ENCODE measurements around the gene LSM3. TPM values are rescaled to one million over a fixed set of nuclear protein-coding genes. Genes with fewer than 3 reads are reported as not detected.

Gene LSM3
- total RNA-seq, 1 donor from 2014 or later = 10.0 TPM

GRCh38 chr3:14210290-14210688, 31.7 kb downstream of the LSM3 start:
- peak; percentile 15 for DNase-seq (ENCODE audit: extremely low spot score, unreplicated experiment)
- no peak for TF ChIP-seq CTCF (IDR thresholded peaks at IDR 0.05)
- Mint-ChIP-seq H3K4me3 (ENCODE audit: unreplicated experiment) (no peak overlapping the region), H3K36me3 (ENCODE audit: unreplicated experiment) (no peaks in the 10 kb centered on the region), H3K27me3 (ENCODE audit: unreplicated experiment) (no peaks in the 10 kb centered on the region), H3K9me3 (ENCODE audit: unreplicated experiment) (no peaks in the 10 kb centered on the region), H3K4me1 (ENCODE audit: unreplicated experiment) (peaks cover 55% of the 10 kb centered on the region), H3K27ac (ENCODE audit: unreplicated experiment) (peak overlapping the region; percentile 86)

DNA sequence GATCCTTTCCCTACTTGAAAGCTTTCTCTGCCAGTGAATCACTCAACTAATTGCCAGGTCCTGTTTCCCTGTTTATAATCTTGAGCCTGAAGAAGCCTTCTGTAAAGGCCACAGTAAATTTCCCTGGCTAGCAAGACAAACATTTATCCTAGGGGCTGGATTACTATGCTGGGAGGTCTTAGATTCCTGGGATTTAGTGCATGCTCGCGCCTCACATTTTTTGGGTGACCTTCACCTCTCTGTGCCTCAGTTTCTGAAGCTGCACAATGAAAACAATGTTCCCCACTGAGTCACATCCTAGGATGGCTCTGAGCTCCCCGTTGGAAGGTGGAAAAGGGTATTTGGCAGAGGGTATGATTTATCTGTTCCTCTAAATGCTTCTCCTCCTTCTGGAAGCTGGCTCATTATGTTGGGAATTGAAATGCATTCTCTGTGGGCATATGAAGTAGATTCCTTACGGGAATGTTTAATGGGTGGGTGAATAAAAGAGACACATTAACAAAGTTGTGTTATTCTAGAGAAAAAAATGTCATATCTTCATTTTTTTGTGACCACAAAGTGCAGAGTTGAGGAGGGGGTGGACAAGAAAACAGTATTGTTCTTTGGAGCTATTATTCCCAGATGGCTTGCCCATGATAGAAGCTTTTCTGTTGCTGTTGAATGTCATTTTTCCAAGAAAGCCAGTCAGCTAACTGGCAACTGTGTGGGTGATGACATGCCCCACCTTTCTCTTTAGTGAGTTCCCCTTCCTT, 32.4 kb downstream of the LSM3 start:
- peak overlapping the region; percentile 86 for H3K27ac Mint-ChIP-seq (ENCODE audit: unreplicated experiment)

DNA sequence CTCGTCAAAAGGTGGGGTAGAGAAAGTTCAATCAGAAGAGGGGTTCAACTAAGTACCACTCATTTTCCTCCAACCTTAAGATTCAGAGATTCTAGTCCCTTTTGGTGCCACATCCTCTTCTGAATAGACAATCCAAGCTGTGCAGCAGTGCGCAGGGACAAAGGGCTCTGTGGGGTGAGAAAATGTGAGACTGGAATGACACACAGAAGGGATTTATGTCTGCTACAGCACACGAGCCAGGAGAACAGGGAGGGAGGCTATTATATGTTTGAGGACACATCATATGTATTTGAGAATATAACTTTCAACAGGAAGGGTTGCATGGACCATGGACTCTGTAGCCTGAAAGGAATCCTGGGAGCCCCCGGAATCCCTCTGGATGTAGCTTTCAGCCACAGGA, 33.0 kb downstream of the LSM3 start:
- Mint-ChIP-seq H3K27me3 (ENCODE audit: unreplicated experiment) (no peaks in the 10 kb centered on the region), H3K4me1 (ENCODE audit: unreplicated experiment) (peaks cover 55% of the 10 kb centered on the region), H3K36me3 (ENCODE audit: unreplicated experiment) (no peaks in the 10 kb centered on the region), H3K4me3 (ENCODE audit: unreplicated experiment) (no peak overlapping the region), H3K9me3 (ENCODE audit: unreplicated experiment) (no peaks in the 10 kb centered on the region), H3K27ac (ENCODE audit: unreplicated experiment) (peak overlapping the region; percentile 86)
- no peak for DNase-seq (ENCODE audit: extremely low spot score, unreplicated experiment)
- no peak for TF ChIP-seq CTCF (IDR thresholded peaks at IDR 0.05)

More for the DNA sequence above, 32.4 kb downstream of the LSM3 start:
- Mint-ChIP-seq H3K4me3 (ENCODE audit: unreplicated experiment) (no peak overlapping the region), H3K9me3 (ENCODE audit: unreplicated experiment) (no peaks in the 10 kb centered on the region), H3K27me3 (ENCODE audit: unreplicated experiment) (no peaks in the 10 kb centered on the region), H3K4me1 (ENCODE audit: unreplicated experiment) (peaks cover 55% of the 10 kb centered on the region), H3K36me3 (ENCODE audit: unreplicated experiment) (no peaks in the 10 kb centered on the region)
- no peak for DNase-seq (ENCODE audit: extremely low spot score, unreplicated experiment)
- TF ChIP-seq CTCF (IDR thresholded peaks at IDR 0.05) = no peak

DNA sequence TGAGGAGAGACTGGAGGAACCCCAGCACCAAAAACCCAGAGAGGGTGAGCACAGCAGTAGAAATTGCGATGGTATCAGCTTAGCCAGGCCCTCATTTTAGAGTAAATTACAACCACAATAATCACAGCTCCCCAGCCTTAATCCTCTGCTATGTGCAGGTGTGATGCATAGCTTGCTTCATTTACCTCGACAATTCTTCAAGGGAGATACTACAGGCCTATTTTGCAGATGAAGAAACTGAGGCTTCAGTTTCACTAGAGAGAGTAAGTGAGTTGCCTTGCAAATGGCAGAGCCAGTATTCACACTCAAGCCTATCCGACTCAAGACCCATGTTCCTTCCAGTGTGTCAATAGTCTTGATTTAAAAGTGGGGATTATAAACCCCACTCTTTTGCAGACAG, 33.4 kb downstream of the LSM3 start:
- no peak for TF ChIP-seq CTCF (IDR thresholded peaks at IDR 0.05)
- H3K36me3 Mint-ChIP-seq (ENCODE audit: unreplicated experiment) = no peaks in the 10 kb centered on the region
- H3K4me3 Mint-ChIP-seq (ENCODE audit: unreplicated experiment) = no peak overlapping the region
- H3K27ac Mint-ChIP-seq (ENCODE audit: unreplicated experiment) = peak overlapping the region; percentile 86
- H3K9me3 Mint-ChIP-seq (ENCODE audit: unreplicated experiment) = no peaks in the 10 kb centered on the region
- no peak for DNase-seq (ENCODE audit: extremely low spot score, unreplicated experiment)
- peaks cover 55% of the 10 kb centered on the region for H3K4me1 Mint-ChIP-seq (ENCODE audit: unreplicated experiment)
- no peaks in the 10 kb centered on the region for H3K27me3 Mint-ChIP-seq (ENCODE audit: unreplicated experiment)

DNA sequence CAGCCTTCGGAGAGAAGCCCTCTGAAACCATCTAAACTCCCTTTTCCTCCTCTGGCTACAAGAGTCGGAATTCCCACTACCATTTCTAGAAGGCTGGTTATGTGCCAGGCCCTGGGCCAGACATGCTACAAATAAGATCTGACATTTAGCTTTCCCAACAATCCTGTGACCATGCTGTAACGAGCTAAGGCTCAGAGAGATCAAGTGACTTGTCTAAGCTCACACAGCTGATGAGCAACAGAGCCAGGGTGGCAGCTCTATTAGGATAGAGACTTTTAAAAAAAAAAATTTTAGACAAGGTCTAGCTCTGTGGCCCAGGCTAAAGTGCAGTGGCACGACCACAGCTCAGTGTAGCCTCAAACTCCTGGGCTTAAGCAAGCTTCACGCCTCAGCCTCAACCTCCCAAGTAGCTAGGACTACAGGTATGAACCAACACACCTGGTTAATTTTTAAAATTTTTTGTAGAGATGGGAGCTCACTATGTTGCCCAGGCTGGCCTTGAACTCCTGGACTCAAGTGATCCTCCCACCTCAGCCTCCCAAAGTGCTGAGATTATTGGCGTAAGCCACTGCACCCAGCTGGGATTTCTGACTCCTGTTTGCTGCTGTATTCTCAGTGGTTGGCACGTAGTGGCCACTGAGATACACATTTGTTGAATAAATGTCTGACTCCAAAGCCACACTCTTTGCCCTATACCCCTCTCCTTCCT, 34.6 kb downstream of the LSM3 start:
- Mint-ChIP-seq H3K27me3 (ENCODE audit: unreplicated experiment) (no peaks in the 10 kb centered on the region), H3K36me3 (ENCODE audit: unreplicated experiment) (no peaks in the 10 kb centered on the region), H3K4me3 (ENCODE audit: unreplicated experiment) (no peak overlapping the region), H3K9me3 (ENCODE audit: unreplicated experiment) (no peaks in the 10 kb centered on the region), H3K4me1 (ENCODE audit: unreplicated experiment) (peaks cover 51% of the 10 kb centered on the region), H3K27ac (ENCODE audit: unreplicated experiment) (no peak overlapping the region)
- no peak for DNase-seq (ENCODE audit: extremely low spot score, unreplicated experiment)
- TF ChIP-seq CTCF (IDR thresholded peaks at IDR 0.05) = no peak

All from osteocyte (in vitro differentiated cells).